Activated CD4-positive, alpha-beta memory T cell treated with anti-CD3 and anti-CD28 coated beads, Interleukin-2, amount 10 ng/mL, durations not matched to agents 7 days and 5 days (primary cell): ENCODE results near the gene COX6B2. TPM values are rescaled to one million over a fixed set of nuclear protein-coding genes. Genes with fewer than 3 reads are reported as not detected.

Experiments used
- CTCF ChIA-PET: fragments of 350-600 bp; sonication (Branson Sonifier 250); formaldehyde crosslinking; loops from one replicate; lab custom pipeline; 2021; ENCODE audit warnings: antibody characterized with exemption, inconsistent platforms; lab: Charles Lee
- POLR2A ChIA-PET: fragments of 350-600 bp; sonication (Branson Sonifier 250); formaldehyde crosslinking; loops from one replicate; lab custom pipeline; 2021; ENCODE audit warnings: antibody characterized with exemption; lab: Charles Lee
- DNase-seq: peaks from one replicate; pipeline ENCODE4 v3.0.0-alpha.2; 2020
- H3K27ac Mint-ChIP-seq: one replicate; pipeline ENCODE4 v1.8.0; 2021; ENCODE audit warnings: mild to moderate bottlenecking, mixed read lengths
- H3K27me3 Mint-ChIP-seq: one replicate; pipeline ENCODE4 v1.8.0; 2021; ENCODE audit warnings: mixed read lengths
- H3K36me3 Mint-ChIP-seq: one replicate; pipeline ENCODE4 v1.8.0; 2021; ENCODE audit warnings: low read depth, mixed read lengths
- H3K4me1 Mint-ChIP-seq: one replicate; pipeline ENCODE4 v1.8.0; 2021; ENCODE audit warnings: mixed read lengths
- H3K4me3 Mint-ChIP-seq: one replicate; pipeline ENCODE4 v1.8.0; 2021; ENCODE audit warnings: mild to moderate bottlenecking, mixed read lengths
- H3K9me3 Mint-ChIP-seq: one replicate; pipeline ENCODE4 v1.8.0; 2021; ENCODE audit warnings: mixed read lengths
- total RNA-seq, 2 experiments: library from RNA; stranded (reverse); gene quantifications; one replicate each; pipeline ENCODE4 v1.2.3, GENCODE V29; 2021

COX6B2 gene
- total RNA-seq, 2 experiments from 2014 or later = 0.83 to 2.0 TPM

DNA sequence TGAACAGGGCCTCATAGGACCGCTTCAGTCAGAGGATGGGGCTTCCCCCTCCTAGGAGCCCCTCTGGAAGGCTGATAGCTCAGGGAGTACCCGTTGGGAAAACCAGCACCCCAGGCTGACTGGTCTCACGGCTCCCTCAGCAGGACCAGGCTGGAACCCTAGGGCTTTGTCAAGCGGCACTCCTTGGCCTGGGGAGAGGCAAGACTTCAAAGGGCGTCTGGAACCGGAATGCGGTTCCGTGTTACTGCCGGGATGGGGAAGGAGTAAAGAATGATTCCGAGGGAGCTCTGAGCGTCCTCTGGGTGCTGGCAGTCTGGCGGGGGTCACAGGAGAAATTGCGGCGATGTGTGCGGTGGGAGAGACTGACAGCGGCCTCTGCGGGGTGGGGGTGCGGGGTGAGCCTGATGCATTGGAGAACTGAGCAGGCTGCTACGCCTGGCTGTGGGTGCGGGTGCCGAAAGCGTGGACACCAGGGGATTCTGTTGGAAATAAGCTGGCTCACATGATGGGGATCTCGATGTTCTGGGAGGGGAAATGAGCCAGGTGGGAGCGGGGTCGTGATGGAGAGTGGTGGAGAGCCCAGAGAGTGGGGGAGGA is 1.9 kb downstream of the COX6B2 start:
- Mint-ChIP-seq H3K27ac (no peak overlapping the region), H3K27me3 (peaks cover 46% of the 10 kb centered on the region), H3K4me3 (peak overlapping the region; percentile 33), H3K36me3 (peaks cover 3% of the 10 kb centered on the region), H3K9me3 (no peaks in the 10 kb centered on the region), H3K4me1 (peaks cover 34% of the 10 kb centered on the region)
- DNase-seq = no peak
- CTCF ChIA-PET = interaction anchor here (0.8 kb wide), 1 partner anchor 51 kb away, joined by 5 read pairs; no protein-coding TSS in a partner anchor
- POLR2A ChIA-PET = interaction anchor here (0.9 to 2.5 kb wide), 4 partner anchors 14 to 235 kb away, joined by 3 to 13 read pairs (median 3); partner anchors contain the start of genes KMT5C and UBE2S

GRCh38 chr19:55352040-55352439 is 2.5 kb downstream of the COX6B2 start:
- H3K4me3 Mint-ChIP-seq = no peak overlapping the region
- H3K27ac Mint-ChIP-seq = peak overlapping the region; percentile 26
- ChIA-PET CTCF (interaction anchor here (0.8 kb wide), 1 partner anchor 50 kb away, joined by 5 read pairs; no protein-coding TSS in a partner anchor), POLR2A (interaction anchor here (0.9 to 2.5 kb wide), 2 partner anchors 13 to 92 kb away, joined by 3 to 13 read pairs; partner anchors contain the start of gene KMT5C)
- H3K9me3 Mint-ChIP-seq = no peaks in the 10 kb centered on the region
- H3K4me1 Mint-ChIP-seq = peaks cover 34% of the 10 kb centered on the region
- peaks cover 41% of the 10 kb centered on the region for H3K27me3 Mint-ChIP-seq
- H3K36me3 Mint-ChIP-seq = peaks cover 3% of the 10 kb centered on the region
- peak; percentile 45 for DNase-seq

DNA sequence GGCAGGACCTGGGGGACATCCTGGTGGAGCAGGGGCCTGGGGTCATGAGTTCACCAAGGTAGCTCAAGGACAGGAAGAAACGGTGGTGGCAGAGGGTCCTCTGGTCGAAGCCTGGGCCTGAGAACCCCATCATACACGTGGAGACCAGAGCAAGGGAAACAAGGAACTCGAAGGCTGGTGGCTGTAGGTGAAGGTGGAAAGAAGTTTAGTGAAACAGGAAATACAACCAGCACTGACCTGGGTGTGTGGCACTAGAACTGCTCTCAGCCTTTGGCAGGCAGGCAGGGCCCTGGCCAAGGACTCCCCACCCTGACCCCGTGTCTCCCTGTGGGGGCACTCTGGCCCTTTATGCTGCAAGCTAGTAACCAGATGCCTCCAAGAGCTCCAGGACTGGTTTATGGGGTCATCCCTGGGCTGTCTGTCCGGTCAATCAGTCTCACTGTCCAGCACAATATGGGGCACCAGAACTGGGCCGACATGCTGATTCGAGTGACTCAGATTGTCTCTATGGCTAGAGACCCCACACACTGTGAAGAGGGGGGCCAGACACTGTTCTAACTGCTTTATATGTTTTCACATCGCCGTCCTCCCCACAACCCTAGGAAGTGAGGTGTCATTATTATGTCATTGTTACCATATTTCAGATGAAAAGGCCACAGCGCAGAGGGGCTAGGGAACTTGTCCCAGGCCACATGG is 3.8 kb downstream of the COX6B2 start:
- no peak overlapping the region for H3K4me3 Mint-ChIP-seq
- peak overlapping the region; percentile 30 for H3K27ac Mint-ChIP-seq
- DNase-seq = no peak
- CTCF ChIA-PET = interaction anchor here (1.0 kb wide), 1 partner anchor 50 kb away, joined by 5 read pairs; no protein-coding TSS in a partner anchor
- H3K4me1 Mint-ChIP-seq = peaks cover 34% of the 10 kb centered on the region
- peaks cover 38% of the 10 kb centered on the region for H3K27me3 Mint-ChIP-seq
- no peaks in the 10 kb centered on the region for H3K9me3 Mint-ChIP-seq
- POLR2A ChIA-PET = interaction anchor here (1.0 to 3.7 kb wide), 3 partner anchors 12 to 21 kb away, joined by 3 to 25 read pairs (median 4); partner anchors contain the start of gene KMT5C
- H3K36me3 Mint-ChIP-seq = peaks cover 3% of the 10 kb centered on the region

DNA sequence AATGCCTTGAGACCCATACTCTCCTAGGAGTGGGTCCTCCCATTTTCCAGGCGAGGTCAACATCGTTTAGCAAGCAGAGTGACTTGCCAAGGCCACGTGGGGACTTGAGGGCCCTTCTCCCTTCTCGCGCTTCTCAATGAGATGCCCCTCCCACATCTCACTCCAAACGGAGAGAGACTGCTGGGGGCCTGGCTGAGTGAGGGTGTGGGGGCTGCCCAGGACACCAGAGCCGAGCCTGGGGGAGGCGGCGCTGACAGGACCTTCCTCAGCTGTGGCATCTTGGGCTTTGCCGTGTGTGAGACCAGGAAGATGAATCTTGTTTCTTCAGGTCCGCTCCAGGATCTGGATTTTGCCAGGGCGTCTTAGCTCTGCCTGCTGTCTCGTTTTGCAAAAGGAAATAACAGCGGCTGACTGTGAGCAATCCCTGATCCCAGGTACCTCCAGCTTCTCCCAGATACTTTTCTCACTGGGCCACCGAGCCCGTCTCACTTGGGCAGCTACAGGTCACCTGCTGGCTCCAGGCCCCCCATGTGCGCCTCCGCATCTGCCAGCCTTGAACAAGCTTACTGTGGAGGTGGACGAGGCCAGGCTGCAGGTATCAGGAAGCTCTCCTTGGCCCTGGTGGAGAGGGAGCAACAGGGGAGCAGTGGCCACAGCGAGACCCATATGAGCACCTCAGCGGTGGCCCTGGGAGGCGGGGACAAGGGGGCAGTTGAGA is 6.0 kb downstream of the COX6B2 start:
- H3K4me1 Mint-ChIP-seq = peaks cover 29% of the 10 kb centered on the region
- H3K27ac Mint-ChIP-seq = no peak overlapping the region
- H3K4me3 Mint-ChIP-seq = no peak overlapping the region
- H3K36me3 Mint-ChIP-seq = peaks cover 3% of the 10 kb centered on the region
- ChIA-PET POLR2A (interaction anchor here (0.9 to 3.7 kb wide), 2 partner anchors 9 to 16 kb away, joined by 3 to 25 read pairs; partner anchors contain the start of gene KMT5C), CTCF (no interaction called here)
- H3K9me3 Mint-ChIP-seq = no peaks in the 10 kb centered on the region
- no peak for DNase-seq
- H3K27me3 Mint-ChIP-seq = peaks cover 24% of the 10 kb centered on the region

DNA sequence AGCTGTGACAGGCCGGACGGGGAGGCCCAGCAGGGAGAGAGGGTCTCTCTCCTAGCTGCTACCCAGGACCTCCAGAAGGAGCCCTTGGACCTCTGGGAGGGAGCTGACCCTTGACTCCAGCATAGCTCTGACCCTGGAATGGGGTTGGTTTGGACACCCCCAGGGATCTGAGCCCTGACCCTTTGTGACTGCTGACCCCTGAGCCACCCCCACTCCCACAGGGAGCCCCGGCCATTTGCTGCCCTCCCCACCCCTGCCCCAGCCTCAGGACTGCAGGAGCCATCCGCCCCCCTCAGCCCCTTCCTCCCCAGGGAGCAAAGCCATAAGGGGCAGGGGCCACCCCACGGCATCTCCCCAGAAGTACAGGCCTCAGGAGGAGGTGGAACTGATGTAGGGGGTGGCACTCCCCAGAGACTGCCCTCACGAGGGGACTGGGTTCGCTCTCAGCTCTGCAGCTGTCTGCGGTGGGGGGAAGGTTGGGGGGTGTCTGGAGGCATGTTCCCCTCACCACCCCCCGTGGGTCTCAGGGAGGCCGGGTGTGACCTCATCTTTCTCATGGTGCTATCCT is 7.0 kb downstream of the COX6B2 start:
- POLR2A ChIA-PET = interaction anchor here (3.7 kb wide), 1 partner anchor 9 kb away, joined by 25 read pairs; the partner anchor contains the start of gene KMT5C
- CTCF ChIA-PET = no interaction called here
- H3K27ac Mint-ChIP-seq = no peak overlapping the region

GRCh38 chr19:55346725-55347441 is 7.6 kb downstream of the COX6B2 start:
- peaks cover 10% of the 10 kb centered on the region for H3K27me3 Mint-ChIP-seq
- ChIA-PET CTCF (no interaction called here), POLR2A (interaction anchor here (3.7 kb wide), 1 partner anchor 8 kb away, joined by 25 read pairs; the partner anchor contains the start of gene KMT5C)
- H3K27ac Mint-ChIP-seq = no peak overlapping the region
- no peak overlapping the region for H3K4me3 Mint-ChIP-seq
- DNase-seq = no peak
- H3K36me3 Mint-ChIP-seq = peaks cover 6% of the 10 kb centered on the region
- no peaks in the 10 kb centered on the region for H3K9me3 Mint-ChIP-seq
- H3K4me1 Mint-ChIP-seq = peaks cover 13% of the 10 kb centered on the region

More for the DNA sequence above, 7.0 kb downstream of the COX6B2 start:
- Mint-ChIP-seq H3K9me3 (no peaks in the 10 kb centered on the region), H3K27me3 (peaks cover 15% of the 10 kb centered on the region), H3K4me1 (peaks cover 20% of the 10 kb centered on the region), H3K36me3 (peaks cover 6% of the 10 kb centered on the region), H3K4me3 (no peak overlapping the region)
- no peak for DNase-seq

DNA sequence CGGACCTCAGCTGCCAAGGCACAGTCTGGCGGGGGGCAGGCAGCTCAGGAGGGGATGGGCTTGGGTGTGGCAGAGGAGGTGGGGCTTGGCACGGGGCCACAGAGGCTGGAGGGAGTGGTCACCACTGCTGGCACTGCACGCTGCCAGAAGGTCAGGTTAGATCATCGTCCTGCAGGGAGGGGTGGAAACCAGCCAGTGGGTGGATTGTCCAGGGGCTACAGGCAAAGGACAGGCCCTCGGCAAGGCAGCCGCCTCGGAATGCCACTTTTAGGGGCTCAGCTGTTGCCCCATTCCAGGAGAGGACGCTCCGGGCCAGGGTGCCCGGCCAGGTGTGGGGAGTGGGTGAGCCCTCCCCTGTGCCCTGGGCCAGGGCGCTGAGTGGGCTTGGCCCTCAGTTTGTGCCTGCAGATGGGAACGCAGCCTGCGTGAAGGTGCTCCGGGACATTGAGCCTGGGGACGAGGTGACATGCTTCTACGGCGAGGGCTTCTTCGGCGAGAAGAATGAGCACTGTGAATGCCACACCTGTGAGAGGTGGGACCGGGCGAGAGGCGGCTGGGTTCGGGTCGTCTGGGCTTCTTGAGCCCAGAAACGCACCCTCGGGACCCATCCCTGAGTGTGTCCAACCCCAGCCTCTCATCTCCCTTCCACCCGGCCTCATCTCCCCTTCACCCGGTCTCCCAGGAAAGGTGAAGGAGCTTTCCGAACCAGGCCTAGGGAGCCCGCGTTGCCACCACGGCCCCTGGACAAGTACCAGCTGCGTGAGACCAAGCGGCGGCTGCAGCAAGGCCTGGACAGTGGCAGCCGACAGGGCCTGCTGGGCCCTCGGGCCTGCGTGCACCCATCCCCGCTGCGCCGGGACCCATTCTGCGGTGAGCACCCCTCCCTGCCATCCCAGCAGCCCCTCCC is 8.4 kb downstream of the COX6B2 start:
- Mint-ChIP-seq H3K27ac (no peak overlapping the region), H3K4me1 (peaks cover 10% of the 10 kb centered on the region), H3K4me3 (no peak overlapping the region), H3K9me3 (no peaks in the 10 kb centered on the region), H3K27me3 (peaks cover 2% of the 10 kb centered on the region), H3K36me3 (peaks cover 8% of the 10 kb centered on the region)
- ChIA-PET CTCF (no interaction called here), POLR2A (interaction anchor here (1.1 kb wide), 1 partner anchor 62 kb away, joined by 3 read pairs; the partner anchor contains the start of gene UBE2S)
- no peak for DNase-seq

DNA sequence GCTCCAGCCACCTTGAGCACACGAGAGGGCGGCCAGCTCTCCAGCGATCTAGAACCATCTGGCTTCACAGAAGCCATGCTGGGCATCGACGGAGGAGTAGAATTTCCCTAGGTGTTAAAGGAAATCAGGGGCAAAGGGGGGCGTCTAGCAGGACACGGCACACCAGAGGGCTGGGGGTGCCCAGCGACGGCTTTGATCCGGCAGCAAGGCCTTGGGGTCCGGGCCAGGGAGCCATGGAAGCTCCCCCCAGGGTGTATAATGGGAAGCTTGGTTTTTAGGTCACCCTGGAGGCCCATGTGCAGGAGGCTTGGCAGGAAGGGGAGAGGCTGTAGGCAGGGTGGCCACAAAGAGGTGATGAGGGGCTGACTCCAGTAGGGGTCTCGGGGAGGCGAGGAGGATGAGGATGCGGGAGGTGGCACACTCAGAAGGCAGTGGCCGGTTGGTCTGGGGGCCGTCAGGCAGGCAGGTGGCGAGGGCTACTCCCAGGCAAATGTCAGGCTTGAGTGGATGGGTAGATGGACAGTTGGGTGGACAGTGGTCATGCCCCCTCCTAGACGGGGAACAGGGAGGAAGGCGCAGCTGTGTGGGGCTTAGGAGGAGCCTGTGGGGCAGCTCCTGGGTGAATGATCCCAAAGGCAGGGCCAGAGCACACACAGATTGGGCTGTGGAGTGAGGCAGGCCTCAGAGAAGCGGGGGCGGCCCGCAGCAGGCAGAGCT is 9.3 kb downstream of the COX6B2 start:
- H3K4me3 Mint-ChIP-seq = no peak overlapping the region
- CTCF ChIA-PET = no interaction called here
- H3K9me3 Mint-ChIP-seq = no peaks in the 10 kb centered on the region
- POLR2A ChIA-PET = interaction anchor here (1.1 kb wide), 1 partner anchor 63 kb away, joined by 3 read pairs; the partner anchor contains the start of gene UBE2S
- H3K36me3 Mint-ChIP-seq = peaks cover 8% of the 10 kb centered on the region
- peaks cover 10% of the 10 kb centered on the region for H3K4me1 Mint-ChIP-seq
- no peak for DNase-seq
- no peaks in the 10 kb centered on the region for H3K27me3 Mint-ChIP-seq
- H3K27ac Mint-ChIP-seq = no peak overlapping the region

- H3K36me3 Mint-ChIP-seq = peaks cover 8% of the 10 kb centered on the region
- ChIA-PET POLR2A (no interaction called here), CTCF (no interaction called here)
- H3K4me3 Mint-ChIP-seq = no peak overlapping the region
- no peaks in the 10 kb centered on the region for H3K27me3 Mint-ChIP-seq
- no peak for DNase-seq
- peaks cover 12% of the 10 kb centered on the region for H3K4me1 Mint-ChIP-seq
- H3K9me3 Mint-ChIP-seq = no peaks in the 10 kb centered on the region
- no peak overlapping the region for H3K27ac Mint-ChIP-seq
Observed at GRCh38 chr19:55344444-55344843, 10.1 kb downstream of the COX6B2 start.

- no peaks in the 10 kb centered on the region for H3K9me3 Mint-ChIP-seq
Observed at GRCh38 chr19:55341595-55342531, 12.7 kb downstream of the COX6B2 start.

More at GRCh38 chr19:55341595-55342531, 12.7 kb downstream of the COX6B2 start:
- no peak for DNase-seq
- Mint-ChIP-seq H3K4me3 (peak overlapping the region; percentile 69), H3K36me3 (peaks cover 6% of the 10 kb centered on the region), H3K27ac (peak overlapping the region; percentile 52), H3K27me3 (peaks cover 4% of the 10 kb centered on the region), H3K4me1 (peaks cover 19% of the 10 kb centered on the region)
- POLR2A ChIA-PET = no interaction called here
- CTCF ChIA-PET = interaction anchor here (1.3 kb wide), 1 partner anchor 40 kb away, joined by 5 read pairs; no protein-coding TSS in a partner anchor
